CD4-positive, alpha-beta T cell treated with Interleukin-2 at 100 ng/mL for 4 hours (primary cell): ENCODE results near the gene ZNF804A.
"Not testable (repeated sequence)": the region's sequence is repeated elsewhere in the genome, so short reads cannot be mapped to it uniquely, and the experiment has no call there.

Source experiments
- DNase-seq: peaks from one replicate; pipeline ENCODE4 v3.0.0-alpha.2; 2020; ENCODE audit warnings: low spot score

ZNF804A gene

DNA sequence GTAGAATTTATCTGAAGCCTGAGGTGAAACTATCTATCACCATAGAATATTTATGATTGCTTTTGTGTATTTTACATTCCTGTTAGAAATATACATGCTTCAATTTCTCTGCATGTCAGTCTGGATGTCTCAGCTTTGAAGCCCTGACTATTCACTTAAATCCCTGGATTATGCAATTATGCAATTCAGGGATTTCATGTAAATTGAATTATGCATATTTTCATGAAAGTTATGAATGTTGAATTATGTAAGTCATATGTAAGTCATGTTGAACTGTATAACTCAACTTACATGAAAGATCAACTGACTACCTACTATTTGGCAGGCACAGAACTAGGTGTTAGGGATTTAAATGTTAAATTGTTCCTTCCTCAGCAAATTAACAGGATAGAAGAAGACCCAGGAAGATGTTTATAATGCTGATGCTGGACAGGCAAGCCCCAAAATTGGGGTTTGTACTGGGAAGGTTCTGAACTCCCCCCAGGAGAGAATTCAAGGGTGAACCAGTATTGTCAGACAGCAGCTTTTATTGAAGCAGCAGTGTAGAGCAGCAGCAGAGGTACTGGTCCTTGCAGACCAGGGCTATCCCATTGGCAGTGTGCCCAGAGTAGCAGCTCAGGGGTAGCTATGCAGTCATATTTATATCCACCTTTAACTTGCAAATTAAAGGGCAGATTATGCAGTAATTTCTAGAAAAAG is 236.5 kb downstream of the ZNF804A start:
- DNase-seq = no peak

DNA sequence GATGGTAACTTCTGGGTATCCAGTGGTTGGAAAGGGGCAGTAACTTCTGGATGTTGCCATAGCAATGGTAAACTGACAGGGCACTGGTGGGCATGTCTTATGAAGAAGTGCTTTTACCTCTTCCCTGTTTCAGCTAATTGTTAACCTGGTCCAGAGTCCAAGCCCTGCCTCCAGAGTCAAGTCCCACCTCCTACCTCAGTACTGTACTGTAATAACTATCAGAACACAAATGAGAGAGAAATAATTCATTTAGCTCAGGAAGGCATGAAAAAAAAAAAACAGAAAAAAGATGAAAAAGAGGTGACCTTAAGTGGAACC is 237.0 kb downstream of the ZNF804A start:
- DNase-seq = no peak

GRCh38 chr2:184847331-184847730 is 249.0 kb downstream of the ZNF804A start:
- DNase-seq = no peak

DNA sequence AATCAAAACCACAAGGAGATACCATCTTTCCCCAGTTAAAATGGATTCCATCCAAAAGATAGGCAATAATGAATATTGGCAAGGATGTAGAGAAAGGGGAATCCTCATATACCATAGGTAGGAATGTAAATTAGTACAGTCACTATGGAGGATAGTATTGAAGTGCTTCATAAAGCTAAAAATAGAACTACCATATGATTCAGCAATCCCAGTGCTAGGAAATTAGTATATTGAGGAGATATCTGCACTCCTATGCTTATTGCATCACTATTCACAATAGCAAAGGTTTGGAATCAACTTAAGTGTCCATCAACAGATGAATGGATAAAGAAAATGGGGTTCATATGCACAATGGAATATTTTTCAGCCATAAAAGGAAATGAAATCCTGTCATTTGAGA is 251.2 kb downstream of the ZNF804A start:
- DNase-seq = no peak

DNA sequence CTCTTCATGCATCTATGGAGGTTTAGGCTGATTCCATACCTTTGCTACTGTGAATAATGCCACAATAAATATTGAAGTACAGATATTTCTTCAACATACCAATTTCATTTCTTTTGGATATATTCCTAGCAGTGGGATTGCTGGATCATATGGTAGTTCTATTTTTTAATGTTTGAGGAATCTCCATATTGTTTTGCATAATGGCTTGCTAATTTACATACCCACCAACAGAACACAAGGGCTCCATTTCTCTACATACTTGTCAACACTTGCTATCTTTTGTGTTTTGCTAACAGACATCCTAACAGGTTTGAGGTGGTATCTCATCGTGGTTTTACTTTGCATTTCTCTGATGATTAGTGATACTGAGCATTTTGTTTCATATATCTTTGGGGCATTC is 253.2 kb downstream of the ZNF804A start:
- no peak for DNase-seq

- DNase-seq = no peak
Observed at GRCh38 chr2:184859187-184859586, 260.9 kb downstream of the ZNF804A start.

DNA sequence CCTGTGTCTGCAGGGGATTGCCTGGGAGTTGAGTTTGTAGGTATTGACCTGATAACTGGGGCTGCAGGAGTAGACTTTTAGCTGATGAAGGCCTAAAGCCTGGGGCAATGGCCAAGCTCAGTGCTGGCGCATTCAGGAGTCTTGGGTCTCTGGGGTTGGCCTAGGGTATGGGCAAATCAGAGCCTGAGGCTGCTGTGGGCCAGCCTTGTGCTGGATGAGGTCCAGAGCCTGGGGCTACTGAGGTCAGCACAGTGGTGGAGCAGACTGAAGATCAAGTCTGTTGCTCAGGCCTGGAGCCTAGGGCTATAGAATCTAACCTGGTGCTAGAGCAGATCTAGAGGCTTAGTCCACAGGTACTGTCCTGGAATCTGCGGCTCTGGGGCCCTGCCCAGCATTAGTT is 262.4 kb downstream of the ZNF804A start:
- no peak for DNase-seq

- DNase-seq = no peak
Observed at GRCh38 chr2:184875212-184875611, 276.9 kb downstream of the ZNF804A start.

GRCh38 chr2:184875911-184876310 is 277.6 kb downstream of the ZNF804A start:
- no peak for DNase-seq

GRCh38 chr2:184877909-184878308 is 279.6 kb downstream of the ZNF804A start:
- DNase-seq = no peak

DNA sequence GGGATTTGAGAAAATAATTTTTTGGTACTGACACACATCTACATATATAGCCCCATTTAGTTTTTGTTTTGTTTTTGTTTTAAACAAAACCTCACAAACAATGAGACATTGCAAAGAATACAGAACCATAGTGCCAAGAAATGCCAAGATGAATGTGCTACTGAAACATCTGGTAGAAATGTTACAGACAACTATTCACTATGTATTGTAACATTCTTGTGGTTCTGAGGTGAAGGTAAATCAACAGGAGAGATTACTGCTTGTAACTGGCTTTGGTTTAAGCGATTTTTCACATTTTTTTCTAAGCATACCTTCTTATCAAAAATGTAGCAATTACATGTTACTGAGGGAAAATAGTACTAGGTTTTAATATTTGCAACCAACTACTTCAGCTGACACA is 281.3 kb downstream of the ZNF804A start:
- no peak for DNase-seq

DNA sequence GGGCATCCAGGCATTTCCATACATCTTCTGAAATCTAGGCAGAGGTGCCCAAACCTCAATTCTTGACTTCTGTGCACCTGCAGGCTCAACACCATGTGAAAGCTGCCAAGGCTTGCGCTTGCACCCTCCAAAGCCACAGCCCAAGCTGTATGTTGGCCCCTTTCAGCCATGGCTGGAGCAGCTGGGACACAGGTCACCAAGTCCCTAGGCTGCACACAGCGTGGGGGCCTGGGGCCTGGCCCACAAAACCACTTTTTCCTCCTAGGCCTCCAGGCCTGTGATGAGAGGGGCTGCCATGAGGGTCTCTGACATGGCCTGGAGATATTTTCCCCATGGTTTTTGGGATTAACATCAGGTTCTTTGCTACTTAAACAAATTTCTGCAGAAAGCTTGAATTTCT is 288.3 kb downstream of the ZNF804A start:
- not testable (repeated sequence) for DNase-seq

- DNase-seq = no peak
Observed at GRCh38 chr2:184890311-184890710, 292.0 kb downstream of the ZNF804A start.

DNA sequence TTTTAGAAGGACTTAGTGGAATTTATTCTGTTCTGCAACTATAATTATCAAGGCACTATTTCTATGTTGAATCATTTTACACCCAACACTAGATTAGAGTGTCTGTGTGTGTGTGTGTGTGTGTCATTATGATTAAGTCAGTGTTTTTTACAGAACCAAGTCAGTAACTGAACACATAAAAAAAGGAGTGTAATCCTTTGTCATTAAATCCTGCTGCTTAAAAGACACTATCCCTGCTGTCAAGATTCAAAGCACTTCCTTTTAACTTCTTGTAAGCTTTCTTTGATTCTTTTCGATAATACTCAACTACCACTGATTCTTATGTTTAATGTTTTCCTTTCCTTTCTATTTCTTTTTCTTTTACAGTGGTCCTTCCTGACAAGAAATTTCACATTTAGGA is 306.7 kb downstream of the ZNF804A start:
- no peak for DNase-seq

- no peak for DNase-seq
Observed at GRCh38 chr2:184906160-184906559, 307.8 kb downstream of the ZNF804A start.

GRCh38 chr2:184906709-184907108 is 308.4 kb downstream of the ZNF804A start:
- no peak for DNase-seq

DNA sequence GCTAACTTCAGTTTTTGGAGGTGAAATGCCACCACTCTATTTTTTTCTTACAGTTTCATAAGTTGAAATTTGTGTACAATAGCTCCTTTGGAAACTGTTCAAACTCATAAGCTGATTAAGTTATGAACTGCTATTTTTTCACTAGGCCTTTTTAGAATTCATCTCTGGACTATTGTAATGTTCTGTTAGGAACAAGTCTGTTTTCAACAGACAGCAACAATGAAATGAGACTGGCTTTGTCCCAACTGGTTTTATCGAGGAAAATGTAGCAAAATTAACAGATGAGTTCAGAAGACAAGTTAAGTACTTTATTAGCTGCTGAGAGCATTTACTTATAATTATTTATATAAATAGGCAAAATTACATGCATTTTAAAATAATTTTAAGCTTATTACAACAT is 310.6 kb downstream of the ZNF804A start:
- no peak for DNase-seq

- no peak for DNase-seq
Observed at GRCh38 chr2:184920451-184920965, 322.2 kb downstream of the ZNF804A start.

DNA sequence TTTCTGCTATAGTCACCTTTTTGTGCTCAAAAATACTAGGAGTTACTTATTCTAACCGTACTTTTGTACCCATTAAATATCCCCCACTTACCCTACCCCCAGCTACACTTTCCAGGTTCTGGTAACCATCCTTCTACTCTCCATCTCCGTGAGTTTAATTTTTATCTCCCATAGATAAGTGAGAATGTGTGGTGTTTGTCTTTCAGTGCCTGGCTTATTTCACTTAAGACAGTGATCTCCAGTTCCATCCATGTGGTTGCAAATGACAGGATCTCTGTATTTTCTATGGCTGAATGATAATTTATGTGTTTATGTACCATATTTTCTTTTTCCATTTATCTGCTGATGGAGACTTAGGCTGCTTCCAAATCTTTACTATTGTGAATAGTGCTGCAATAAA is 323.3 kb downstream of the ZNF804A start:
- no peak for DNase-seq

GRCh38 chr2:184923751-184924150 is 325.4 kb downstream of the ZNF804A start:
- DNase-seq = no peak

GRCh38 chr2:184927040-184927439 is 328.7 kb downstream of the ZNF804A start:
- no peak for DNase-seq

DNA sequence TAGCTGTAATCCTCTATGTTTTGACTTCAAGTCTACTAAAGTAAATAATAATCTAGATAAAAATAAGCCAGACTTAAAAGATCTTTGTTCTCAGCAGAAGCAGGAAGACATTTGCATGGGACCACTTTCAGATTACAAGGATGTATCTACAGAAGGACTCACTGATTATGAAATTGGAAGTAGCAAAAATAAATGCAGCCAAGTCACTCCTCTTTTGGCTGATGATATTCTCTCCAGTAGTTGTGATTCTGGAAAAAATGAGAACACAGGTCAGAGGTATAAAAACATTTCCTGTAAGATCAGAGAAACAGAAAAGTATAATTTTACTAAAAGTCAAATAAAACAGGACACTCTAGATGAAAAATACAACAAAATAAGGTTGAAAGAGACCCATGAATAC is 338.4 kb downstream of the ZNF804A start:
- no peak for DNase-seq

DNA sequence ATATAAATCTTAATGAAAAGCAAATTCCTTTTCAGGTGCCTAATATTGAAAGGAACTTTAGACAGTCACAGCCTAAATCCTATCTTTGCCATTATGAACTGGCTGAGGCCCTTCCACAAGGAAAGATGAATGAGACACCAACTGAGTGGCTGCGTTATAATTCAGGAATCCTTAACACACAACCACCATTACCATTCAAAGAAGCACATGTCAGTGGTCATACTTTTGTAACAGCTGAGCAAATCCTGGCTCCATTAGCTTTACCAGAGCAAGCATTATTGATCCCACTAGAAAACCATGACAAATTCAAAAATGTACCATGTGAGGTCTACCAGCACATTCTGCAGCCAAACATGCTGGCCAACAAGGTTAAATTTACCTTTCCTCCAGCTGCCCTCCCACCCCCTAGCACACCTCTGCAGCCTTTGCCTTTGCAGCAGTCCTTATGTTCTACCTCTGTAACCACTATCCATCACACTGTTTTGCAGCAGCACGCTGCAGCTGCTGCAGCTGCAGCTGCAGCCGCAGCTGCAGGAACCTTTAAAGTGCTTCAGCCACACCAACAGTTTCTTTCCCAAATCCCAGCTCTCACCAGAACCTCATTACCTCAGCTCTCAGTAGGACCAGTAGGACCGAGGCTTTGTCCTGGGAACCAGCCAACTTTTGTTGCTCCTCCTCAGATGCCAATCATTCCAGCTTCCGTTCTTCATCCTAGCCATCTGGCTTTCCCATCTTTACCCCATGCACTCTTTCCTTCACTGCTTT is 340.1 kb downstream of the ZNF804A start:
- DNase-seq = no peak

DNA sequence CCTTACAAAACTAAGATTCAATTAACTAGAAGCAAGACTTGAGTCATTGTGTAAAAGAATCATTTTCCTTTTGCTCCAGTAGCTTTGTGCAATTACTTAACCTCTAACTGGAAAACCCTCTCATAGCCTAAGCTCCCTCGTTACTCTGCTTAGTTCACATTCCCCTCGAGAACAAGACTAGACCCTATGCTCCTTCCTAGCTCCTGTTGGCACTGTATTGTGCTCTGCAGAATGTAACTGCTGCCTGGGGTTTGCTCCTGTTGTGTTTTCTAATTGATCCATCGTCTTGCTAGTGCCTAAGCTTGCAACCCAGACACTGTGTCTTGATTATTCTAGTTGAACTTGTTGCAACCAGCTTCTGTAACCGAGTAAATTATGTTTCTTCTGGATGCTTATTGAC is 347.0 kb downstream of the ZNF804A start:
- DNase-seq = no peak
